GM12878 (cell line): Measurements from ENCODE around the gene OLFM2. TPM values are rescaled to one million over a fixed set of nuclear protein-coding genes. Genes with fewer than 3 reads are reported as not detected.
"Not testable (repeated sequence)": the region's sequence is repeated elsewhere in the genome, so short reads cannot be mapped to it uniquely, and the experiment has no call there.

Experiments
- ATAC-seq: fragments of 200-7000 bp; cut with Tn5 transposase; 3 replicates; pipeline ENCODE4 v1.9.1; 2020; ENCODE audit warnings: mild to moderate bottlenecking, moderate library complexity
- BruUV-seq: library from RNA; stranded (reverse); fragments of 400-500 nt; replicated peaks from 2 replicates; lab custom pipeline; 2021; lab: Mats Ljungman, UMichigan
- CTCF ChIA-PET: fragments of 300-600 bp; sonication (Branson Sonifier 250); formaldehyde crosslinking; extraction: SDS; loops from one replicate; lab custom pipeline; 2021; ENCODE audit warnings: inconsistent platforms; lab: Yijun Ruan, JAX
- POLR2A ChIA-PET: fragments of 350-600 bp; formaldehyde crosslinking; extraction: SDS; loops from one replicate; lab custom pipeline; 2021; ENCODE audit warnings: inconsistent platforms; lab: Charles Lee
- RAD21 ChIA-PET: fragments of 300-600 bp; sonication (Branson Sonifier 250); formaldehyde crosslinking; loops from one replicate; lab custom pipeline; 2023; ENCODE audit warnings: antibody characterized with exemption; ENCODE audit not compliant: unreplicated experiment; lab: Charles Lee
- SMC1A ChIA-PET: fragments of 300-600 bp; sonication (Branson Sonifier 250); formaldehyde crosslinking; loops from one replicate; lab custom pipeline; 2023; ENCODE audit not compliant: unreplicated experiment, uncharacterized antibody; lab: Charles Lee
- DNase-seq: peaks from one replicate; pipeline ENCODE4 v3.0.0-alpha.2; 2011; ENCODE audit warnings: low read depth, low spot score
- FAIRE-seq: peaks from 3 replicates; lab custom pipeline; 2011; peaks lifted over from hg19 to GRCh38; lab: Jason Lieb, UNC
- H2AFZ ChIP-seq: 2 replicates; pipeline ENCODE4 v1.6.0; 2011; ENCODE audit warnings: low read depth, low read length, control low read depth; ENCODE audit not compliant: control insufficient read depth
- H3K27ac ChIP-seq: 2 replicates; pipeline ENCODE4 v1.5.1; 2011; ENCODE audit warnings: control low read depth; ENCODE audit not compliant: control insufficient read depth, insufficient read depth
- H3K27me3 ChIP-seq, 2 experiments: replicated peaks in 1 of 2; 2 replicates each; pipeline versions ENCODE4 v1.6.0 to v1.6.1; 2011; ENCODE audit warnings: low read length in 1 of 2; ENCODE audit not compliant: control insufficient read depth in 2 of 2, insufficient read depth in 2 of 2
- H3K36me3 ChIP-seq, 2 experiments: 2 replicates each; pipeline ENCODE4 v1.5.1; 2011; ENCODE audit warnings: low read length in 1 of 2; ENCODE audit not compliant: control insufficient read depth in 2 of 2, insufficient read depth in 2 of 2
- H3K4me1 ChIP-seq: 2 replicates; pipeline ENCODE4 v1.6.1; 2011; ENCODE audit warnings: mild to moderate bottlenecking, low read length, moderate library complexity, mixed read lengths; ENCODE audit not compliant: control insufficient read depth, insufficient read depth
- H3K4me2 ChIP-seq: 2 replicates; pipeline ENCODE4 v1.6.0; 2011; ENCODE audit warnings: control low read depth; ENCODE audit not compliant: control insufficient read depth, insufficient read depth
- H3K4me3 ChIP-seq: fragments of 200-600 bp; sonication (generic); 2 replicates; pipeline ENCODE4 v1.5.1; 2016
- H3K79me2 ChIP-seq: 2 replicates; pipeline ENCODE4 v1.6.0; 2011; ENCODE audit warnings: low read length; ENCODE audit not compliant: control insufficient read depth, insufficient read depth
- H3K9ac ChIP-seq: 2 replicates; pipeline ENCODE4 v1.8.0; 2011; ENCODE audit warnings: low read length, control low read depth, mixed read lengths; ENCODE audit not compliant: control insufficient read depth, insufficient read depth
- H3K9me3 ChIP-seq: replicated peaks from 3 replicates; pipeline ENCODE4 v1.5.1; 2011; ENCODE audit warnings: mild to moderate bottlenecking, low read length; ENCODE audit not compliant: control insufficient read depth, insufficient read depth
- H4K20me1 ChIP-seq: 2 replicates; pipeline ENCODE4 v1.6.0; 2011; ENCODE audit not compliant: control insufficient read depth, insufficient read depth
- POLR2A ChIP-seq: IDR thresholded peaks from 2 replicates; pipeline ENCODE4 v1.6.1; 2011; ENCODE audit warnings: low read depth, mild to moderate bottlenecking, low read length
- WGBS: methylation state at CpG from one replicate; pipeline ENCODE4 v1.1.6; 2016; ENCODE audit warnings: low lambda C conversion rate; ENCODE audit not compliant: insufficient replicate concordance, insufficient coverage; ENCODE audit errors: missing lambda C conversion rate; 5-methylcytosine and 5-hydroxymethylcytosine counted together
- in situ Hi-C: fragments of 300-500 bp; cut with MboI; formaldehyde crosslinking; loops from 9 replicates; pipeline ENCODE4 v1.14.3; 2018; ENCODE audit warnings: mixed read lengths
- intact Hi-C: fragments of 100-400 bp; cut with micrococcal nuclease; formaldehyde crosslinking; loops from one replicate; pipeline ENCODE4 v1.14.2; 2022; ENCODE audit not compliant: unreplicated experiment
- polyA plus RNA-seq, 11 experiments: library from polyadenylated mRNA; depleted of rRNA in 4 of 11; unstranded in 6 of 11; stranded (reverse) in 5 of 11; fragments of >200 nt; fragmentation: Nextera tagmentation in 4 of 11; fragmentation: Illumina TruSeq in 1 of 11; extraction: Ambion mirVana in 4 of 11; extraction: Trizol in 1 of 11; gene quantifications; 1 replicate in 1 of 11; 2 replicates in 10 of 11; pipeline versions ENCODE4 v1.2.1 to v1.2.3, GENCODE V29; 2011 to 2016; ENCODE audit warnings: inconsistent platforms in 2 of 11, missing spikeins in 2 of 11, low read depth in 1 of 11
- total RNA-seq, 4 experiments: library from RNA; depleted of rRNA in 3 of 4; stranded (reverse); fragments of >200 nt in 3 of 4; fragmentation: Illumina TruSeq in 1 of 4; extraction: Trizol in 1 of 4; gene quantifications; 2 replicates each; pipeline versions ENCODE4 v1.2.1 to v1.2.3, GENCODE V29; 2013 to 2021
- TF ChIP-seq, protein P1 (sequence below): IDR thresholded peaks from 2 replicates; pipeline ENCODE4 v1.6.1; 2011; ENCODE audit warnings: borderline replicate concordance, low read depth, mild to moderate bottlenecking, moderate library complexity, low read length; ENCODE audit not compliant: insufficient read depth, poor library complexity, severe bottlenecking

Gene OLFM2
- total and polyA plus RNA-seq, 10 of the 15 experiments (the other 5 are each of a cell fraction or from before 2014, with no cell fraction given), result 0.07 to 3.5 (median 0.27) TPM; not detected in 5

DNA sequence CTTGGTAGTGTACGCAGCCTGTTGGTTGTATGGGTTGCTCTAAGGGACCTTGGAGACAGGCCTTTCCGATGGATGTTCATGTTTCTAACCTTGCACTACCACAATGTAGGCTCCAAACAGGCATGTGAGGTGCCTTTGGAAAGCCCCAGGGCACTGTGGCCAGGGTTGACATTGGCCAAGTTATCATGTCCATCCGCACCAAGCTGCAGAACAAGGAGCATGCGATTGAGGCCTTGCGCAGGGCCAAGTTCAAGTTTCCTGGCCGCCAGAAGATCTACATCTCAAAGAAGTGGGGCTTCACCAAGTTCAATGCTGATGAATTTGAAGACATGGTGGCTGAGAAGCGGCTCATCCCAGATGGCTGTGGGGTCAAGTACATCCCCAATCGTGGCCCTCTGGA, 116.3 kb downstream of the OLFM2 start:
- POLR2A ChIA-PET, in situ Hi-C loops, H3K4me1 ChIP-seq, H3K27me3 ChIP-seq, H4K20me1 ChIP-seq, H3K27ac ChIP-seq, SMC1A ChIA-PET, H3K36me3 ChIP-seq, H3K9me3 ChIP-seq, H3K9ac ChIP-seq, intact Hi-C loops, CTCF ChIA-PET, DNase-seq, BruUV-seq, RAD21 ChIA-PET, ATAC-seq, FAIRE-seq: not testable (repeated sequence)
- peak overlapping the region; percentile 84 for H3K4me2 ChIP-seq
- peak overlapping the region; percentile 69 for H2AFZ ChIP-seq
- WGBS, result 98% methylated on average over 8 of the region's 8 CpGs
- peak overlapping the region; percentile 54; the same call in 1 of the 2 replicates for H3K4me3 ChIP-seq
- H3K79me2 ChIP-seq, result peaks cover 20% of the 10 kb centered on the region

- H3K27me3 ChIP-seq, result no peaks in the 10 kb centered on the region
- H3K9ac ChIP-seq, result no peak overlapping the region
- SMC1A ChIA-PET, result no interaction called here
- peak overlapping the region; percentile 54; the same call in 1 of the 2 replicates for H3K4me3 ChIP-seq
- H3K79me2 ChIP-seq, result peaks cover 20% of the 10 kb centered on the region
- ATAC-seq, result no peak
- H4K20me1 ChIP-seq, result no peaks in the 10 kb centered on the region
- FAIRE-seq, result peak; percentile 44
- peak overlapping the region; percentile 69 for H2AFZ ChIP-seq
- in situ Hi-C loops, result no loop called here
- WGBS, result under 1% methylated on average over 21 of the region's 21 CpGs
- H3K4me1 ChIP-seq, result peaks cover 3% of the 10 kb centered on the region
- DNase-seq, result no peak
- H3K36me3 ChIP-seq, result peaks cover 0 to 3% of the 10 kb centered on the region in 2 experiments; a peak in 1 of 4 replicates
- no peak overlapping the region for H3K27ac ChIP-seq
- CTCF ChIA-PET, result no interaction called here
- BruUV-seq, result no TSS peak
- peak overlapping the region; percentile 84 for H3K4me2 ChIP-seq
- intact Hi-C loops, result no loop called here
- peaks cover 9% of the 10 kb centered on the region for H3K9me3 ChIP-seq
- RAD21 ChIA-PET, result interaction anchor here (0.9 kb wide), 1 partner anchor 51 kb away, joined by 3 read pairs; the partner anchor contains the start of gene ZNF846
- TF ChIP-seq, protein P1, sequence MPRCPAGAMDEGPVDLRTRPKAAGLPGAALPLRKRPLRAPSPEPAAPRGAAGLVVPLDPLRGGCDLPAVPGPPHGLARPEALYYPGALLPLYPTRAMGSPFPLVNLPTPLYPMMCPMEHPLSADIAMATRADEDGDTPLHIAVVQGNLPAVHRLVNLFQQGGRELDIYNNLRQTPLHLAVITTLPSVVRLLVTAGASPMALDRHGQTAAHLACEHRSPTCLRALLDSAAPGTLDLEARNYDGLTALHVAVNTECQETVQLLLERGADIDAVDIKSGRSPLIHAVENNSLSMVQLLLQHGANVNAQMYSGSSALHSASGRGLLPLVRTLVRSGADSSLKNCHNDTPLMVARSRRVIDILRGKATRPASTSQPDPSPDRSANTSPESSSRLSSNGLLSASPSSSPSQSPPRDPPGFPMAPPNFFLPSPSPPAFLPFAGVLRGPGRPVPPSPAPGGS, result no peak
- TF ChIP-seq POLR2A, result peak; percentile 51; the same call in 1 of the 2 replicates
- POLR2A ChIA-PET, result interaction anchor here (0.5 kb wide), 2 partner anchors 88 to 380 kb away, joined by 3 to 6 read pairs; no protein-coding TSS in a partner anchor
Measured at GRCh38 chr19:9819596-9819909, 116.8 kb downstream of the OLFM2 start.
